GM23338 (cell line): ENCODE results near the gene WDR75. TPM values are rescaled to one million over a fixed set of nuclear protein-coding genes. Genes with fewer than 3 reads are reported as not detected.

Source experiments
- ATAC-seq: fragments of 200-7000 bp; cut with Tn5 transposase; 3 replicates; pipeline ENCODE4 v1.9.1; 2020
- DNase-seq: peaks from one replicate; pipeline ENCODE4 v3.0.0-alpha.2; 2015; ENCODE audit warnings: low spot score
- H2AFZ ChIP-seq: fragments of 200-600 bp; sonication (generic); 2 replicates; pipeline ENCODE4 v1.8.0; 2016; ENCODE audit warnings: antibody characterized with exemption, mild to moderate bottlenecking, moderate library complexity
- H3F3A ChIP-seq: fragments of 200-600 bp; sonication (generic); replicated peaks from 2 replicates; pipeline ENCODE4 v1.8.0; 2017; ENCODE audit warnings: antibody characterized with exemption, mixed run types, low read depth
- H3K27ac ChIP-seq: fragments of 200-600 bp; sonication (generic); 2 replicates; pipeline ENCODE4 v1.6.1; 2016; ENCODE audit warnings: low read depth
- H3K27me3 ChIP-seq: fragments of 200-600 bp; sonication (generic); 2 replicates; pipeline ENCODE4 v1.8.0; 2016; ENCODE audit warnings: mild to moderate bottlenecking, mixed run types, moderate library complexity; ENCODE audit not compliant: insufficient read depth
- H3K36me3 ChIP-seq: fragments of 200-600 bp; sonication (generic); 2 replicates; pipeline ENCODE4 v1.8.0; 2016; ENCODE audit warnings: mild to moderate bottlenecking; ENCODE audit not compliant: insufficient read depth
- H3K4me1 ChIP-seq: fragments of 200-600 bp; sonication (generic); 2 replicates; pipeline ENCODE4 v1.8.0; 2016; ENCODE audit warnings: mild to moderate bottlenecking, moderate library complexity; ENCODE audit not compliant: insufficient read depth
- H3K4me2 ChIP-seq: fragments of 200-600 bp; sonication (generic); 2 replicates; pipeline ENCODE4 v1.7.1; 2017; ENCODE audit warnings: mixed run types
- H3K4me3 ChIP-seq: fragments of 200-600 bp; sonication (generic); 2 replicates; pipeline ENCODE4 v1.6.1; 2016; ENCODE audit warnings: mixed run types
- H3K79me2 ChIP-seq: fragments of 200-600 bp; sonication (generic); replicated peaks from 2 replicates; pipeline ENCODE4 v1.8.0; 2017; ENCODE audit warnings: mild to moderate bottlenecking; ENCODE audit not compliant: insufficient read depth
- H3K9me2 ChIP-seq: fragments of 200-600 bp; sonication (generic); 2 replicates; pipeline ENCODE4 v1.8.0; 2017; ENCODE audit not compliant: insufficient read depth
- H4K20me1 ChIP-seq: fragments of 200-600 bp; sonication (generic); replicated peaks from 2 replicates; pipeline ENCODE4 v1.8.0; 2017; ENCODE audit warnings: mild to moderate bottlenecking; ENCODE audit not compliant: insufficient read depth
- H3K27ac Mint-ChIP-seq: 2 replicates; pipeline ENCODE4 v1.8.0; 2020; ENCODE audit warnings: inconsistent platforms, mild to moderate bottlenecking, moderate library complexity, mixed read lengths
- H3K27me3 Mint-ChIP-seq: 3 replicates; pipeline ENCODE4 v1.8.0; 2022; ENCODE audit warnings: low read depth, mild to moderate bottlenecking, moderate library complexity, mixed read lengths, inconsistent platforms; ENCODE audit not compliant: insufficient read depth, poor library complexity
- H3K36me3 Mint-ChIP-seq: 3 replicates; pipeline ENCODE4 v1.8.0; 2021; ENCODE audit warnings: low read depth, mild to moderate bottlenecking, inconsistent platforms, moderate library complexity, mixed read lengths
- H3K4me1 Mint-ChIP-seq: 3 replicates; pipeline ENCODE4 v1.8.0; 2020; ENCODE audit warnings: mild to moderate bottlenecking, inconsistent platforms, mixed read lengths
- H3K4me3 Mint-ChIP-seq: 3 replicates; pipeline ENCODE4 v1.8.0; 2021; ENCODE audit warnings: moderate library complexity, mild to moderate bottlenecking, inconsistent platforms, mixed read lengths
- H3K9me3 Mint-ChIP-seq: 3 replicates; pipeline ENCODE4 v1.8.0; 2020; ENCODE audit warnings: moderate library complexity, mild to moderate bottlenecking, inconsistent platforms, mixed read lengths
- CREB1 ChIP-seq: fragments of 250-450 bp; sonication (Bioruptor Pico); IDR thresholded peaks from 2 replicates; pipeline ENCODE4 v1.5.0; 2020; ENCODE audit warnings: low read depth, mild to moderate bottlenecking, moderate library complexity
- CTCF ChIP-seq, 2 experiments: fragments of 200-600 bp in 1 of 2; sonication (generic) in 1 of 2; conservative IDR thresholded peaks; 2 replicates each; pipeline versions ENCODE4 v1.5.1 to v1.6.1; 2016 to 2017; ENCODE audit warnings: antibody characterized with exemption in 2 of 2, low read depth in 2 of 2, mild to moderate bottlenecking in 2 of 2, moderate library complexity in 1 of 2
- NANOG ChIP-seq: IDR thresholded peaks from 2 replicates; pipeline ENCODE4 v1.6.1; 2016; ENCODE audit warnings: antibody characterized with exemption, borderline replicate concordance
- REST ChIP-seq: IDR thresholded peaks from one replicate; pipeline ENCODE4 v1.6.1; 2018; ENCODE audit warnings: antibody characterized with exemption; ENCODE audit not compliant: unreplicated experiment
- STAT1 ChIP-seq: IDR thresholded peaks from one replicate; pipeline ENCODE4 v1.6.1; 2016; ENCODE audit warnings: antibody characterized with exemption; ENCODE audit not compliant: unreplicated experiment
- ZNF331 ChIP-seq: fragments of 250-450 bp; sonication (Bioruptor Pico); IDR thresholded peaks from 2 replicates; pipeline ENCODE4 v1.5.0; 2020; ENCODE audit warnings: low read depth, mild to moderate bottlenecking, moderate library complexity
- ZNF462 ChIP-seq: fragments of 250-450 bp; sonication (Bioruptor Pico); IDR thresholded peaks from 2 replicates; pipeline ENCODE4 v1.5.0; 2020; ENCODE audit warnings: mild to moderate bottlenecking, moderate library complexity
- polyA plus RNA-seq: library from polyadenylated mRNA; unstranded; fragments of >200 nt; fragmentation: Nextera tagmentation; extraction: Ambion mirVana; gene quantifications from 2 replicates; pipeline ENCODE4 v1.2.1, GENCODE V29; 2016
- total RNA-seq: library from RNA; depleted of rRNA; stranded (reverse); fragments of >200 nt; shearing (Covaris generic); gene quantifications from 2 replicates; pipeline ENCODE4 v1.2.3, GENCODE V29; 2014

WDR75 gene
- total and polyA plus RNA-seq, 2 experiments from 2014 or later = 57.2 to 80.9 TPM

GRCh38 chr2:189506514-189506976 is 65.3 kb downstream of the WDR75 start (continued):
- TF ChIP-seq REST = no peak
- no peak for TF ChIP-seq CREB1
- TF ChIP-seq ZNF462 (CRISPR knock-in tag) = no peak

GRCh38 chr2:189511210-189511959 is 70.1 kb downstream of the WDR75 start:
- Mint-ChIP-seq H3K27ac (no peak overlapping the region), H3K4me3 (no peak overlapping the region), H3K27me3 (no peaks in the 10 kb centered on the region), H3K9me3 (no peaks in the 10 kb centered on the region), H3K4me1 (no peaks in the 10 kb centered on the region), H3K36me3 (no peaks in the 10 kb centered on the region)
- peaks cover 7% of the 10 kb centered on the region; the same call in 1 of the 2 replicates for H3K9me2 ChIP-seq
- no peaks in the 10 kb centered on the region for H4K20me1 ChIP-seq
- no peak for DNase-seq
- no peaks in the 10 kb centered on the region for H3K27me3 ChIP-seq
- no peaks in the 10 kb centered on the region for H3K79me2 ChIP-seq
- no peaks in the 10 kb centered on the region for H3F3A ChIP-seq
- no peak overlapping the region for H2AFZ ChIP-seq
- H3K36me3 ChIP-seq = no peaks in the 10 kb centered on the region
- no peak overlapping the region for H3K4me2 ChIP-seq
- H3K27ac ChIP-seq = no peak overlapping the region
- no peak for ATAC-seq
- no peak overlapping the region for H3K4me3 ChIP-seq
- H3K4me1 ChIP-seq = no peaks in the 10 kb centered on the region
- TF ChIP-seq CTCF (conservative IDR thresholded peaks at IDR 0.05; ENCODE audit: low read depth in 2 of 2) (no peak), CREB1 (no peak), ZNF331 (CRISPR knock-in tag) (no peak), STAT1 (no peak), NANOG (no peak)
